ENCODE results near the gene EMID1. TPM values are rescaled to one million over a fixed set of nuclear protein-coding genes. Genes with fewer than 3 reads are reported as not detected.

Gene EMID1
- total RNA-seq, 5 donors from 2014 or later (not counting 1 experiment from before 2014, with no cell fraction given), result 0.32 to 1.5 (median 0.76) TPM

DNA sequence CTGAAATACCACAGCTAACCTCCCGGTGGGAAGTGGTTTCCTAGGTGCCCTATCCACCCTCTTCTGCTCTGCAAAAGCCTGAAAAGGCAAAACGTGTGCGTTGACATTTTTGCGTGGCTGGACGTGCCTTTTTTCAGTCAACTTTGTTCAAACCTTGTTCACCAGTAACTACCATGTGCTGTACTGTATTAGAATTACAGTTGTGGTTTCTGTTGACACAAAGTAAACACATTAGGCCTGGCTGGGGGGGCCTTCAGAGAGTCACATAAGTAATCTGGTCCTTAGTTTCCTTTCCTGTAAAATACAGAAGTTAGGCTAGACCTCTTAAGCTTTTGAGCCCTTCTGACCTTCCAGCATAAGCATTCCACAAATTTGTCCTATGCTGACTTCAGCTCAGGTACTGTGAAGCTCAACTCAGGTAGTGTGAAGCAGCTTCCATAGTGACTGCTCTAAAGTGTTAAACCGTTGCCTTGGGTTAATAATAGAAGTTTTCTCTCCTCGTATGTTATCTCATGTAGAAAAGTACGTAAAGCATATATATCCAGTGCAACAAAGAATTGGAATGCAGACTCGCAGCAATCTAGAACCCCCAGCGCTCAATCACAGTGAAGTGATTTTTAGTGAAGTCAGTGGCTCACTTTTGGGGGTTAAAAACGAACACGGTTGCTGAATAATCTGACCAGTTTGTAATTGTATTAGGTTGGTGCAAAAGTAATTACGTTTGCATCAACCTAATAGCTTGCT lies 64.2 kb downstream of the EMID1 start:
- H3K4me1 Mint-ChIP-seq, result peaks cover 73 to 77% (median 74%) of the 10 kb centered on the region in 3 donors
- Histone ChIP-seq H3K4me3 (ENCODE audit: control insufficient read depth in 1 of 2, extremely low read depth in 1 of 2, low read length in 1 of 2) (peak overlapping the region; percentile 92 to 99), H3K27ac (ENCODE audit: low read length) (peak overlapping the region; percentile 99), H3K27me3 (replicated peaks in 1 of 2; ENCODE audit: control insufficient read depth in 2 of 2, extremely low read depth in 1 of 2, insufficient read depth in 2 of 2, low read length in 1 of 2) (no peaks in the 10 kb centered on the region), H3K36me3 (ENCODE audit: control insufficient read depth in 2 of 2, extremely low read depth in 1 of 2, insufficient read depth in 1 of 2, low read length in 1 of 2) (peaks cover 5 to 40% of the 10 kb centered on the region in 2 donors), H3K4me1 (ENCODE audit: control insufficient read depth in 1 of 2, extremely low read depth in 1 of 2, insufficient read depth in 2 of 2, low read length in 2 of 2) (peaks cover 35 to 39% of the 10 kb centered on the region in 2 experiments), H3K9me3 (no peaks in the 10 kb centered on the region)
- no peaks in the 10 kb centered on the region for H3K27me3 Mint-ChIP-seq
- ChIA-PET CTCF (interaction anchor here in 1 of 2 donors (0.7 kb wide), 1 partner anchor 9 kb away, joined by 3 read pairs; no protein-coding TSS in a partner anchor), POLR2A (interaction anchor here in 1 of 2 donors (0.6 kb wide), 1 partner anchor 504 kb away, joined by 5 read pairs; no protein-coding TSS in a partner anchor)
- H3K27ac Mint-ChIP-seq, result peak overlapping the region; percentile 86 to 89
- H3K9me3 Mint-ChIP-seq, result no peaks in the 10 kb centered on the region
- peak in 1 of 35 experiments; percentile 28 for DNase-seq
- 0% methylated on average over 3 of the region's 13 CpGs for WGBS (ENCODE audit: insufficient coverage)
- H3K36me3 Mint-ChIP-seq, result peaks cover 43% of the 10 kb centered on the region
- ATAC-seq (replicated peaks in 1 of 4), result no peak
- peak overlapping the region; percentile 92 to 96 (median 95) for H3K4me3 Mint-ChIP-seq

GRCh38 chr22:29270475-29271271 lies 65.0 kb downstream of the EMID1 start:
- POLR2A ChIA-PET, result interaction anchor here in 1 of 2 donors (0.5 kb wide), 1 partner anchor 494 kb away, joined by 5 read pairs; no protein-coding TSS in a partner anchor
- peak overlapping the region; percentile 1 for H3K27ac ChIP-seq (ENCODE audit: low read length)
- 64% methylated on average over 3 of the region's 9 CpGs for WGBS (ENCODE audit: insufficient coverage)
- Mint-ChIP-seq H3K4me1 (peaks cover 80 to 84% (median 81%) of the 10 kb centered on the region in 3 donors), H3K36me3 (peaks cover 49% of the 10 kb centered on the region), H3K9me3 (no peaks in the 10 kb centered on the region), H3K4me3 (peak overlapping the region; percentile 92 to 96 (median 95)), H3K27me3 (no peaks in the 10 kb centered on the region), H3K27ac (peak overlapping the region; percentile 37 to 68)
- H3K9me3 ChIP-seq, result no peaks in the 10 kb centered on the region
- DNase-seq (no peak), ATAC-seq (replicated peaks in 1 of 4) (no peak)
- peak overlapping the region; percentile 27 to 92 for H3K4me3 ChIP-seq (ENCODE audit: control insufficient read depth in 1 of 2, extremely low read depth in 1 of 2, low read length in 1 of 2)
- CTCF ChIA-PET, result interaction anchor here in 1 of 2 donors (0.7 kb wide), 1 partner anchor 8 kb away, joined by 3 read pairs; no protein-coding TSS in a partner anchor
- H3K4me1 ChIP-seq (ENCODE audit: control insufficient read depth in 1 of 2, extremely low read depth in 1 of 2, insufficient read depth in 2 of 2, low read length in 2 of 2), result peaks cover 35 to 41% of the 10 kb centered on the region in 2 experiments
- no peaks in the 10 kb centered on the region for H3K27me3 ChIP-seq (replicated peaks in 1 of 2; ENCODE audit: control insufficient read depth in 2 of 2, extremely low read depth in 1 of 2, insufficient read depth in 2 of 2, low read length in 1 of 2)
- H3K36me3 ChIP-seq (ENCODE audit: control insufficient read depth in 2 of 2, extremely low read depth in 1 of 2, insufficient read depth in 1 of 2, low read length in 1 of 2), result peaks cover 0 to 45% of the 10 kb centered on the region in 2 donors

DNA sequence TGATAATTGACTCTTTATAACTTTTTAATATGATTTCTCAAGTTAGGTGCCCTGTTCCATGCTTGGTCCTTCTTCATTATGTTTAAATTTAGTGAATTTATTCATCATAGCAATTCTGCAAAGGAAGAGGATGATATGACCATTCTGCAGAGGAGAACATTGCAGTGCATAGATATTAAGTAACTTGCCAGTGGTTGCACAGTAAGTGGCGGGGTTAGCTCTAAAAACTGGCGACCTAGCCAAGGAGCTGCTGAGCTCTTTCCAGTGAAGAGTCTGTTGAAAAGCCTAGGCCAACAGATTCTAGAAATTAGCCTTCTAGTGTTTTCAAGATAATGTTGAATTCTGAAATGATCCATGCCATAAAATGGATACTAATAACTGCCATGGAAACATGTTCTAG lies 66.9 kb downstream of the EMID1 start:
- Mint-ChIP-seq H3K9me3 (no peaks in the 10 kb centered on the region), H3K4me3 (peak overlapping the region in 2 of 3 donors; percentile 95 to 96), H3K27me3 (no peaks in the 10 kb centered on the region), H3K27ac (no peak overlapping the region), H3K36me3 (peaks cover 65% of the 10 kb centered on the region), H3K4me1 (peaks cover 81 to 87% (median 81%) of the 10 kb centered on the region in 3 donors)
- WGBS (ENCODE audit: insufficient coverage), result no CpG with 5 or more reads among the region's 2 CpGs
- ATAC-seq (replicated peaks in 1 of 4) (no peak), DNase-seq (no peak)
- Histone ChIP-seq H3K4me3 (ENCODE audit: control insufficient read depth in 1 of 2, extremely low read depth in 1 of 2, low read length in 1 of 2) (no peak overlapping the region), H3K27me3 (replicated peaks in 1 of 2; ENCODE audit: control insufficient read depth in 2 of 2, extremely low read depth in 1 of 2, insufficient read depth in 2 of 2, low read length in 1 of 2) (no peaks in the 10 kb centered on the region), H3K27ac (ENCODE audit: low read length) (no peak overlapping the region), H3K9me3 (no peaks in the 10 kb centered on the region), H3K36me3 (ENCODE audit: control insufficient read depth in 2 of 2, extremely low read depth in 1 of 2, insufficient read depth in 1 of 2, low read length in 1 of 2) (peaks cover 0 to 64% of the 10 kb centered on the region in 2 donors), H3K4me1 (ENCODE audit: control insufficient read depth in 1 of 2, extremely low read depth in 1 of 2, insufficient read depth in 2 of 2, low read length in 2 of 2) (peaks cover 26 to 33% of the 10 kb centered on the region in 2 experiments)
- ChIA-PET POLR2A (no interaction called here), CTCF (no interaction called here)

GRCh38 chr22:29275167-29275566 lies 69.5 kb downstream of the EMID1 start:
- POLR2A ChIA-PET, result no interaction called here
- Histone ChIP-seq H3K27me3 (replicated peaks in 1 of 2; ENCODE audit: control insufficient read depth in 2 of 2, extremely low read depth in 1 of 2, insufficient read depth in 2 of 2, low read length in 1 of 2) (no peaks in the 10 kb centered on the region), H3K4me3 (ENCODE audit: control insufficient read depth in 1 of 2, extremely low read depth in 1 of 2, low read length in 1 of 2) (no peak overlapping the region), H3K36me3 (ENCODE audit: control insufficient read depth in 2 of 2, extremely low read depth in 1 of 2, insufficient read depth in 1 of 2, low read length in 1 of 2) (peaks cover 3 to 80% of the 10 kb centered on the region in 2 donors), H3K4me1 (ENCODE audit: control insufficient read depth in 1 of 2, extremely low read depth in 1 of 2, insufficient read depth in 2 of 2, low read length in 2 of 2) (peaks cover 18 to 23% of the 10 kb centered on the region in 2 experiments), H3K27ac (ENCODE audit: low read length) (no peak overlapping the region), H3K9me3 (no peaks in the 10 kb centered on the region)
- Mint-ChIP-seq H3K4me1 (peaks cover 78 to 83% (median 81%) of the 10 kb centered on the region in 3 donors), H3K36me3 (peaks cover 76% of the 10 kb centered on the region), H3K9me3 (no peaks in the 10 kb centered on the region), H3K27me3 (no peaks in the 10 kb centered on the region), H3K27ac (no peak overlapping the region), H3K4me3 (no peak overlapping the region)
- DNase-seq, result no peak
- ATAC-seq (replicated peaks in 1 of 4), result no peak
- 85% methylated on average over 2 of the region's 3 CpGs for WGBS (ENCODE audit: insufficient coverage)
- CTCF ChIA-PET, result no interaction called here

GRCh38 chr22:29275819-29276565 lies 70.3 kb downstream of the EMID1 start:
- H3K9me3 Mint-ChIP-seq, result no peaks in the 10 kb centered on the region
- no peaks in the 10 kb centered on the region for H3K27me3 ChIP-seq (replicated peaks in 1 of 2; ENCODE audit: control insufficient read depth in 2 of 2, extremely low read depth in 1 of 2, insufficient read depth in 2 of 2, low read length in 1 of 2)
- H3K4me1 Mint-ChIP-seq, result peaks cover 70 to 77% (median 76%) of the 10 kb centered on the region in 3 donors
- peaks cover 78% of the 10 kb centered on the region for H3K36me3 Mint-ChIP-seq
- no peak overlapping the region for H3K27ac ChIP-seq (ENCODE audit: low read length)
- WGBS (ENCODE audit: insufficient coverage), result no CpG with 5 or more reads among the region's 3 CpGs
- ChIA-PET CTCF (interaction anchor here in 1 of 2 donors (0.6 kb wide), 1 partner anchor 13 kb away, joined by 4 read pairs; no protein-coding TSS in a partner anchor), POLR2A (interaction anchor here in 1 of 2 donors (0.6 kb wide), 1 partner anchor 27 kb away, joined by 3 read pairs; no protein-coding TSS in a partner anchor)
- no peak overlapping the region for H3K4me3 Mint-ChIP-seq
- peaks cover 5 to 81% of the 10 kb centered on the region in 2 donors for H3K36me3 ChIP-seq (ENCODE audit: control insufficient read depth in 2 of 2, extremely low read depth in 1 of 2, insufficient read depth in 1 of 2, low read length in 1 of 2)
- DNase-seq (no peak), ATAC-seq (replicated peaks in 1 of 4) (no peak)
- H3K4me3 ChIP-seq (ENCODE audit: control insufficient read depth in 1 of 2, extremely low read depth in 1 of 2, low read length in 1 of 2), result no peak overlapping the region
- H3K4me1 ChIP-seq (ENCODE audit: control insufficient read depth in 1 of 2, extremely low read depth in 1 of 2, insufficient read depth in 2 of 2, low read length in 2 of 2), result peaks cover 13 to 16% of the 10 kb centered on the region in 2 experiments
- H3K27ac Mint-ChIP-seq, result peak overlapping the region; percentile 20 to 44
- H3K9me3 ChIP-seq, result no peaks in the 10 kb centered on the region
- H3K27me3 Mint-ChIP-seq, result no peaks in the 10 kb centered on the region
